GM21576 (cell line): ENCODE results near the gene SH3BGRL3.
"Not testable (repeated sequence)": the region's sequence is repeated elsewhere in the genome, so short reads cannot be mapped to it uniquely, and the experiment has no call there.

Source experiments
- ATAC-seq: cut with Tn5 transposase; IDR thresholded peaks from one replicate; pipeline ENCODE4 v1.9.1; 2021; ENCODE audit warnings: mild to moderate bottlenecking, moderate library complexity; ENCODE audit not compliant: unreplicated experiment

Gene SH3BGRL3

GRCh38 chr1:26279456-26280332, at the start of gene SH3BGRL3:
Gene SH3BGRL3 (plus strand): TSS chr1:26280086. CDS start chr1:26280156, 70 bp downstream.
- ATAC-seq: peak; percentile 48

- not testable (repeated sequence) for ATAC-seq
These were observed 49.2 kb upstream of the SH3BGRL3 start for GRCh38 chr1:26230682-26231081.

- ATAC-seq: peak; percentile 83
These were observed 45.8 kb upstream of the SH3BGRL3 start, which contains the start of gene CEP85 for GRCh38 chr1:26233903-26234643. Gene CEP85 (plus strand): TSS chr1:26234200. CDS start chr1:26239784, 5,584 bp downstream.

GRCh38 chr1:26234644-26235370, 45.1 kb upstream of the SH3BGRL3 start:
- ATAC-seq: no peak

GRCh38 chr1:26237230-26237966, 42.5 kb upstream of the SH3BGRL3 start:
- no peak for ATAC-seq

GRCh38 chr1:26239936-26240335, 40.0 kb upstream of the SH3BGRL3 start:
- no peak for ATAC-seq

- ATAC-seq: no peak
These were observed 27.2 kb upstream of the SH3BGRL3 start for GRCh38 chr1:26252718-26253117.

GRCh38 chr1:26254404-26254803, 25.5 kb upstream of the SH3BGRL3 start:
- ATAC-seq: no peak

GRCh38 chr1:26257222-26257621, 22.7 kb upstream of the SH3BGRL3 start:
- no peak for ATAC-seq

- ATAC-seq: no peak
These were observed 20.9 kb upstream of the SH3BGRL3 start for GRCh38 chr1:26259005-26259404.

GRCh38 chr1:26259578-26259977, 20.3 kb upstream of the SH3BGRL3 start:
- no peak for ATAC-seq

GRCh38 chr1:26263212-26263611, 16.7 kb upstream of the SH3BGRL3 start:
- ATAC-seq: no peak

GRCh38 chr1:26265405-26265804, 14.5 kb upstream of the SH3BGRL3 start:
- ATAC-seq: no peak

- ATAC-seq: no peak
These were observed 11.3 kb upstream of the SH3BGRL3 start for GRCh38 chr1:26268290-26269197.

- no peak for ATAC-seq
These were observed 10.7 kb upstream of the SH3BGRL3 start for GRCh38 chr1:26269198-26269550.

- ATAC-seq: no peak
These were observed 5.0 kb upstream of the SH3BGRL3 start for GRCh38 chr1:26274801-26275425.

- ATAC-seq: no peak
These were observed 4.1 kb upstream of the SH3BGRL3 start for GRCh38 chr1:26275580-26276431.

- no peak for ATAC-seq
These were observed 3.5 kb upstream of the SH3BGRL3 start for GRCh38 chr1:26276432-26276838.
